ENCODE results near the gene DRAM1.

Gene DRAM1

GRCh38 chr12:101839324-101840283 is 37.8 kb upstream of the DRAM1 start:
- peak; percentile 48 for DNase-seq (ENCODE audit: low spot score)
- TF ChIP-seq CTCF (IDR thresholded peaks at IDR 0.05; ENCODE audit: extremely low read depth, missing control alignments) = peak; percentile 73

GRCh38 chr12:101841069-101841468 is 36.3 kb upstream of the DRAM1 start:
- DNase-seq (ENCODE audit: low spot score) = no peak

GRCh38 chr12:101845137-101845711 is 32.2 kb upstream of the DRAM1 start:
- no peak for DNase-seq (ENCODE audit: low spot score)
- no peak for TF ChIP-seq CTCF (IDR thresholded peaks at IDR 0.05; ENCODE audit: extremely low read depth, missing control alignments)

More at GRCh38 chr12:101841069-101841468, 36.3 kb upstream of the DRAM1 start:
- TF ChIP-seq CTCF (IDR thresholded peaks at IDR 0.05; ENCODE audit: extremely low read depth, missing control alignments) = no peak

- no peak for TF ChIP-seq CTCF (IDR thresholded peaks at IDR 0.05; ENCODE audit: extremely low read depth, missing control alignments)
- DNase-seq (ENCODE audit: low spot score) = no peak
Observed at GRCh38 chr12:101847325-101847724, 30.1 kb upstream of the DRAM1 start.

- DNase-seq (ENCODE audit: low spot score) = no peak
- TF ChIP-seq CTCF (IDR thresholded peaks at IDR 0.05; ENCODE audit: extremely low read depth, missing control alignments) = no peak
Observed at GRCh38 chr12:101850199-101850598, 27.2 kb upstream of the DRAM1 start.

- no peak for TF ChIP-seq CTCF (IDR thresholded peaks at IDR 0.05; ENCODE audit: extremely low read depth, missing control alignments)
- no peak for DNase-seq (ENCODE audit: low spot score)
Observed at GRCh38 chr12:101852998-101853397, 24.4 kb upstream of the DRAM1 start.

- no peak for DNase-seq (ENCODE audit: low spot score)
- TF ChIP-seq CTCF (IDR thresholded peaks at IDR 0.05; ENCODE audit: extremely low read depth, missing control alignments) = no peak
Observed at GRCh38 chr12:101854747-101855146, 22.6 kb upstream of the DRAM1 start.

All from GM20000 (cell line).